D721Med (cell line): ENCODE measurements around the gene ZDHHC17.

Source experiments
- DNase-seq: peaks from one replicate; pipeline ENCODE4 v3.0.0; 2011; ENCODE audit warnings: low spot score; ENCODE audit not compliant: insufficient read length
- FAIRE-seq: peaks from 2 replicates; lab custom pipeline; 2011; peaks lifted over from hg19 to GRCh38; lab: Jason Lieb, UNC
- CTCF ChIP-seq: IDR thresholded peaks from 2 replicates; pipeline ENCODE4 v1.5.1; 2012; ENCODE audit warnings: mild to moderate bottlenecking, control low read depth; ENCODE audit not compliant: insufficient read depth; ENCODE audit errors: missing control alignments

The ZDHHC17 gene

DNA sequence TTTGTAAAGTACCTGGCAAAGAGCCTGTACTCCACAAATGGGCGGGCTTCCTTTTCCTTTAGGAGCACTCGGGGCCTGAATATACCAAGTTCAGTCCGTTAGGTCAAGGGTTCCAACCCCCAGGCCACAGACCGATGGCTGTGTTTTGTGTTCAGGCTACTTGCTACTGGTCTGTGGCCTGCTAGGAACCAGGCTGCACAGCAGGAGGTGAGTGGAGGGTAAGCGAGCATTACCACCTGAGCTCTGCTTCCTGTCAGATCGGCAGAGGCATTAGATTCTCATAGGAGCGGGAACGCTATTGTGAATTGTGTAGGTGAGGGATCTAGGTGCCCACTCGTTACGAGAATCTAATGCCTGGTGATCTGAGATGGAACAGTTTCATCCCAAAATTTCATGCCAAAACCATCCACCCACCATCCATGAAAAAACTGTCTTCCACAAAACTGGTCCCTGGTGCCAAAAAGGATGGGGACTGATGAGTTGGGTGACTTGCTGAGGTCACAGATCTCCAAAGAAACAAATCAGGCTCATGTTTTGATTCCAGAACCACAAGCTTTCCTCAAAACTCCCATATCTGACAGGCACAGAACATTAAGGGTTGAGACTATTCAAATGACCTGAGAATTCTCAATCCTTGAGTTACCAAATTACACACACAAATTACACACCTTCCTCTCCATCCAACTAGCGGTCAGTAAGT lies 110.7 kb downstream of the ZDHHC17 start:
- TF ChIP-seq CTCF = no peak
- FAIRE-seq = no peak
- DNase-seq = no peak

DNA sequence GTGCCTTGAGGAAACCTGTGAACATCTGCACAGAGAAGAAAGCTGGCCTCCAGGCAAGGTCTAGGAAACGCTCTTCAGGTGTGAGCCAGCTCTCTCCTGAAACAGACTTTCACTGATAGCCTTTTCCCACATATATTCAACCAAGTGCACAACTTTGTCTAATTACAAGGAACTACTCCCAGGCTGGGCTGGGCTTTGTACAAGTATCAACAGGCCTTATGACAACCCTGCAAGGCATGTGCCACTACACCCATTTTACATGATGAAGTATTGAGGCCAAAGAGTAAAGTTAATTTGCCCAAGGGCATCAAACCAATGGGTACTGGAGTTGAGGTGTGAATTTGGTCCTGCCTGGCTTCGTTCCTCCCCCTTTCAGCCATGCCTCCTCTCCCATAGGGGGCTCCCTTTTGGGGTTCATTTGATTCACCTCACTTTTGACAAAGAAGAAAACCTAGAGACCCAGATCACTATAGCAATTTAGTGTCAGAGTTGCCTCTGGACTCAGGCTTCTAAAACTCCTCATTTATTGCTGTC lies 112.8 kb downstream of the ZDHHC17 start:
- FAIRE-seq (no peak), DNase-seq (no peak)
- no peak for TF ChIP-seq CTCF

GRCh38 chr12:76878099-76878898 lies 114.4 kb downstream of the ZDHHC17 start:
- no peak for FAIRE-seq
- peak; percentile 38 for DNase-seq
- TF ChIP-seq CTCF = no peak

DNA sequence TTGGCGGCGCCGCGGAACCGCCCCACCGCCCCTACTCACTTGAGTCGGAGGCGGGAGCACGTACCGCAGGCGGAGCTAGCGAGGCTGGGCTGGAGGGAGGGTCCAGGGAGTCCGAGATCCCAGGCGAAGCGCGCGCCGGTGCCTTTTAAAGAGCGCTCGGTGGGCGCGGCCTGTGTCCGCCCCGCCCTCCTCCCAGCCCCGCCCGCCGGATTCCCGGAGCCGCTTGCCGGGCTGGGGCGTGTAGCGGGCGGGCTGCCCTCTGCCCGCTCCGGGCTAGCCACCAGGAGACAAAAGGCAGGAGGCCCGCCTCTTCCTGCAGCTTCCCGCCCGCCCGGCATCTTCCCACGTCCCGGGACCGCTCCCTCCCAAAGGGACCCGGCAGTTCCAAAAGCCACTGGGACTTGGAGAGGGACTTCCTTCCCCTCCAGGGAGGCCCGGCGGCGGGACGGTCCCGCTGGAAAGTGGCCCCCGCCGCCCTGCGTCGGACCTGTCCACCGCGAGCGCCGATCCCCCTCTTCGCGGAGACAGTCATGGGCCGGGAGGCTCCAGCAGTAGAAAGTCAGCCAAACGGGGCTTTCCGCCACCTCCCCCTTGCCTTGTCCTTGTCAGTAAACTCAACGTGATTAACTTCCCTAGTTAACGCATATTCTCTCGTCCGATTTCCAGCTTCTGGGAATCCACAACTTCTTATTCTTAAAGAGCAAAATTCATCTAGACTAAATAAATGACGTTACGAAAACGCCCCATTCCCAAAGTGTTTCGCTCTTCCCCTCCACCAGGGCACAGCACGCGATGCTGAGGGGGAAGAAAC lies 115.2 kb downstream of the ZDHHC17 start, which contains the start of gene CSRP2:
CSRP2 (minus strand) TSS at position 121 of the 811 bp plus-strand sequence. CDS start 12,759 bp downstream, outside the sequence.
- FAIRE-seq = no peak
- peak; percentile 85 for DNase-seq
- TF ChIP-seq CTCF = no peak

DNA sequence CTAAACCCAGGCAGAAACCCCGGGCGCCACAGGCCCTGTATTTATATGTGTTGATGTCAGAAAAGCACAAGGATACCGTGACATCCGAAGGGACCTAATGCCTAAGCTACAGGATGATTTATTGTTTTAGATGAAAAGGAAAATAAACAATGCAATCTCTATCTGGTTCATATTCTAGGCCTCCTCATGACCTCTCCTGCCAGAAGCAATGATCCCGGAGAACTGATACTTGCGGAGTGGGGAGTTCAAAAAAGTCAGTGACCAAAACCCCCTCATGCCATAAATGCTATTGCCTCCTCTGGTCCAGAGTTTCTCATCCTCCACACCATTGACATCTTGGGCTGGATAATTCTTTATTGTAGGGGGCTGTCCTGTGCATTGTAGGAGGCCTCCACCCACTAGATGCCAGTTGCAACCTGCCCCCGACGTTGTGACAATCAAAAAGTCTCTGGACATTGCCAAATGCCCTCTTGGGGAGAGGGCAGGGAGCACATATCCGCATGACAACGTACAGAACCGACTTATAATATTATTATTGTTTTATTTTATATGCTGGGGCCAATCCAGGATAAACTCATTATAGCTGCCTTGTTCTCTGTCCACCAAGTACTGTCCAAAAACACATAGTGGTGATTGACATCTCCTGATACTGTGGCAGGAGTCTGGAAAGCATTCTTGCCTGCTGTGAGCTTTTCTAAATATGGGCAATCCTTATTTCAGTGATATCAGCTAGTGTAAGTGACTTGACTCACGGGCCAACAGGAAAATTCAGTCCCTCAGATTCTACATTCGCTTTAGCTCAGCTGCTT lies 116.0 kb downstream of the ZDHHC17 start:
- TF ChIP-seq CTCF = no peak
- FAIRE-seq = no peak
- no peak for DNase-seq

- DNase-seq = no peak
- TF ChIP-seq CTCF = no peak
These were observed 116.7 kb downstream of the ZDHHC17 start for GRCh38 chr12:76880519-76881023.

More at GRCh38 chr12:76880519-76881023, 116.7 kb downstream of the ZDHHC17 start:
- no peak for FAIRE-seq
